Tibial nerve (tissue), 4 donors: ENCODE data around the gene TRMT44. TPM values are rescaled to one million over a fixed set of nuclear protein-coding genes. Genes with fewer than 3 reads are reported as not detected.
A peak's percentile ranks its signal among the peaks of the same experiment; 100 is the strongest.

Experiments used
- DNase-seq, 2 donors: peaks; one replicate each; pipeline ENCODE4 v3.0.0-alpha.2; 2019; ENCODE audit warnings: low spot score in 2 of 2
- H3K27ac ChIP-seq, 4 donors: fragments of 200-600 bp; sonication (generic) in 3 of 4; one replicate each; pipeline ENCODE4 v1.5.1; 2017 to 2019; ENCODE audit warnings: mild to moderate bottlenecking in 1 of 4
- H3K27me3 ChIP-seq, 2 donors: fragments of 200-600 bp; sonication (generic) in 1 of 2; one replicate each; pipeline versions ENCODE4 v1.5.1 to v1.6.0; 2017 to 2019
- H3K36me3 ChIP-seq, 3 donors: fragments of 200-600 bp; sonication (generic); one replicate each; pipeline ENCODE4 v1.5.1; 2018 to 2019
- H3K4me1 ChIP-seq, 4 donors: fragments of 200-600 bp; sonication (generic) in 3 of 4; one replicate each; pipeline ENCODE4 v1.5.1; 2017 to 2019
- H3K4me3 ChIP-seq, 4 donors: fragments of 200-600 bp; sonication (generic) in 3 of 4; one replicate each; pipeline ENCODE4 v1.5.1; 2017 to 2019; ENCODE audit warnings: mild to moderate bottlenecking in 1 of 4, moderate library complexity in 1 of 4
- H3K9me3 ChIP-seq, 4 donors: fragments of 200-600 bp; sonication (generic) in 3 of 4; one replicate each; pipeline ENCODE4 v1.5.1; 2017 to 2019
- CTCF ChIP-seq, 5 experiments: fragments of 200-600 bp in 3 of 5; fragments of 450-650 bp in 2 of 5; sonication (generic) in 3 of 5; IDR thresholded peaks; one replicate each; pipeline ENCODE4 v1.5.1; 2016 to 2019; ENCODE audit warnings: antibody characterized with exemption in 5 of 5, mild to moderate bottlenecking in 3 of 5, moderate library complexity in 2 of 5
- EP300 ChIP-seq, 2 donors: sonication (generic); formaldehyde crosslinking; IDR thresholded peaks; one replicate each; pipeline ENCODE4 v1.6.1; 2017; ENCODE audit warnings: antibody characterized with exemption in 2 of 2, mild to moderate bottlenecking in 1 of 2
- POLR2A ChIP-seq, 2 donors: fragments of 450-650 bp; IDR thresholded peaks; one replicate each; pipeline ENCODE4 v1.6.1; 2017; ENCODE audit warnings: antibody characterized with exemption in 2 of 2, mild to moderate bottlenecking in 2 of 2, moderate library complexity in 2 of 2
- WGBS, 2 donors: methylation state at CpG; one replicate each; pipeline ENCODE4 v1.1.5; 2018; 5-methylcytosine and 5-hydroxymethylcytosine counted together
- total RNA-seq, 4 donors: library from RNA; depleted of rRNA; stranded (reverse); fragments of >200 nt; gene quantifications; one replicate each; pipeline ENCODE4 v1.1.0, GENCODE V29; 2016

TRMT44 gene
- total RNA-seq, 4 donors from 2014 or later: 24.5 to 71.4 (median 52.9) TPM

- peaks cover 0 to 89% (median 19%) of the 10 kb centered on the region in 3 donors for H3K36me3 ChIP-seq
- H3K27ac ChIP-seq: peak overlapping the region in 1 of 4 donors; percentile 57
- no peaks in the 10 kb centered on the region for H3K9me3 ChIP-seq
- peaks cover 0 to 26% (median 0%) of the 10 kb centered on the region in 4 donors for H3K4me1 ChIP-seq
- 47 to 54% methylated on average over 24 to 26 of the region's 26 CpGs for WGBS, 2 donors
- H3K4me3 ChIP-seq: no peak overlapping the region
- TF ChIP-seq POLR2A (IDR thresholded peaks at IDR 0.05) (no peak), EP300 (IDR thresholded peaks at IDR 0.05) (no peak), CTCF (IDR thresholded peaks at IDR 0.05) (peak in 4 of 5 experiments; percentile 23 to 71 (median 50))
- peak; percentile 51 to 71 for DNase-seq
- no peaks in the 10 kb centered on the region for H3K27me3 ChIP-seq
Measured at GRCh38 chr4:8410641-8411271, 29.8 kb upstream of the TRMT44 start.

- H3K27ac ChIP-seq: peak overlapping the region in 1 of 4 donors; percentile 57
- TF ChIP-seq POLR2A (IDR thresholded peaks at IDR 0.05): no peak
- TF ChIP-seq CTCF (IDR thresholded peaks at IDR 0.05): no peak
- no peak for TF ChIP-seq EP300 (IDR thresholded peaks at IDR 0.05)
- peaks cover 0 to 88% (median 19%) of the 10 kb centered on the region in 3 donors for H3K36me3 ChIP-seq
- DNase-seq: no peak
- H3K4me1 ChIP-seq: peaks cover 0 to 26% (median 0%) of the 10 kb centered on the region in 4 donors
- H3K4me3 ChIP-seq: no peak overlapping the region
- no peaks in the 10 kb centered on the region for H3K27me3 ChIP-seq
- H3K9me3 ChIP-seq: no peaks in the 10 kb centered on the region
- WGBS, 2 donors: 85 to 88% methylated on average over 12 to 13 of the region's 13 CpGs
Measured at GRCh38 chr4:8411351-8412180, 29.0 kb upstream of the TRMT44 start.

- peaks cover 0 to 80% (median 19%) of the 10 kb centered on the region in 3 donors for H3K36me3 ChIP-seq
- no peak overlapping the region for H3K27ac ChIP-seq
- no peaks in the 10 kb centered on the region for H3K27me3 ChIP-seq
Measured at GRCh38 chr4:8412288-8412687, 28.3 kb upstream of the TRMT44 start.

GRCh38 chr4:8414377-8414776 lies 26.2 kb upstream of the TRMT44 start:
- Histone ChIP-seq H3K9me3 (no peaks in the 10 kb centered on the region), H3K36me3 (peaks cover 0 to 60% (median 8%) of the 10 kb centered on the region in 3 donors), H3K4me1 (peaks cover 0 to 24% (median 0%) of the 10 kb centered on the region in 4 donors), H3K4me3 (no peak overlapping the region), H3K27me3 (no peaks in the 10 kb centered on the region), H3K27ac (no peak overlapping the region)
- DNase-seq: no peak
- TF ChIP-seq CTCF (IDR thresholded peaks at IDR 0.05): no peak
- no peak for TF ChIP-seq EP300 (IDR thresholded peaks at IDR 0.05)
- TF ChIP-seq POLR2A (IDR thresholded peaks at IDR 0.05): no peak
- 79 to 85% methylated on average over 2 of the region's 2 CpGs for WGBS, 2 donors

More at GRCh38 chr4:8412288-8412687, 28.3 kb upstream of the TRMT44 start:
- no peak for DNase-seq
- H3K9me3 ChIP-seq: no peaks in the 10 kb centered on the region
- 92 to 93% methylated on average over 5 of the region's 5 CpGs for WGBS, 2 donors
- H3K4me3 ChIP-seq: no peak overlapping the region
- H3K4me1 ChIP-seq: peaks cover 0 to 26% (median 0%) of the 10 kb centered on the region in 4 donors
- TF ChIP-seq CTCF (IDR thresholded peaks at IDR 0.05) (no peak), POLR2A (IDR thresholded peaks at IDR 0.05) (no peak), EP300 (IDR thresholded peaks at IDR 0.05) (no peak)
